Bronchial epithelial cell (primary cell): ENCODE measurements around the gene NEURL3. TPM values are rescaled to one million over a fixed set of nuclear protein-coding genes. Genes with fewer than 3 reads are reported as not detected.

Source experiments
- DNase-seq: peaks from one replicate; pipeline ENCODE4 v3.0.0-alpha.2; 2010; ENCODE audit warnings: low read depth
- FAIRE-seq: peaks from 2 replicates; lab custom pipeline; 2011; peaks lifted over from hg19 to GRCh38; lab: Jason Lieb, UNC
- H3K27me3 ChIP-seq: 2 replicates; pipeline ENCODE4 v1.5.1; 2011; ENCODE audit warnings: low read length; ENCODE audit not compliant: control insufficient read depth, insufficient read depth
- H3K36me3 ChIP-seq: 2 replicates; pipeline ENCODE4 v1.5.1; 2011; ENCODE audit warnings: low read length; ENCODE audit not compliant: control insufficient read depth, insufficient read depth
- H3K4me3 ChIP-seq: 2 replicates; pipeline ENCODE4 v1.5.1; 2011; ENCODE audit warnings: mild to moderate bottlenecking, low read depth, low read length, control low read depth
- total RNA-seq: library from RNA; depleted of rRNA; stranded (reverse); fragments of >200 nt; gene quantifications from 2 replicates; pipeline ENCODE4 v1.2.1, GENCODE V29; 2014
- TF ChIP-seq, protein P1 (sequence below): IDR thresholded peaks from 2 replicates; pipeline ENCODE4 v1.5.1; 2011; ENCODE audit warnings: mild to moderate bottlenecking, moderate library complexity, low read length, control low read depth, inconsistent platforms; ENCODE audit not compliant: insufficient read depth, severe bottlenecking

Gene NEURL3
- total RNA-seq, 1 donor from 2014 or later: not detected

DNA sequence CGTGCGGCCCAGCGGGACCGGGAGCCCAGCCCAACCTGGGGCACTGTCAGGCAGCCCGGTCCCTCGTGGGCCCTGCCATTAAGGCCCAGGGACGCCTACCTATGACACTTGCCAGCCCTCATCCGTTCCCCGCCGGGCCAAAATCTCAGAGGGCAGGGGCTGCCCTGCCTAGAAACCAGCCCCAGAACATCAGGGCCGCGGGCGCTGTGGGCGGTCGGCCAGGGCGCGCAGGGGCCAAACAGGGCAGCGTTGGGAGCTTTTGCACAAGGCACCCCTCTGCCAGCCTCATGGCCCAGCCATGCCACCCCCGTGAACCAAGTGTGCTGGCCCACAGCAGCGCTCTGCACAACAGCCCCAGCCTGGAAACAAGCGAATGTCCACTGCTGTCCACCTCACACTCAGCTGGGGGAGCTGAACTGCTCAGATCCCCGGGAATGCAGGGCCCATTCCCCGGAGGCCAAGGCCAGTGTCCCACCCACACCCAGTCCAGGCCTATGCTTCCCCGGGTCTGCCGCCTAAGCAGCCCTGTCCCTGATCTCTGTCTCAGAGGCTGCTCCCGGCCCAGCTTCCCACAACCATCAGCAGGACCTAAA is 3.5 kb upstream of the NEURL3 start:
- TF ChIP-seq, protein P1, sequence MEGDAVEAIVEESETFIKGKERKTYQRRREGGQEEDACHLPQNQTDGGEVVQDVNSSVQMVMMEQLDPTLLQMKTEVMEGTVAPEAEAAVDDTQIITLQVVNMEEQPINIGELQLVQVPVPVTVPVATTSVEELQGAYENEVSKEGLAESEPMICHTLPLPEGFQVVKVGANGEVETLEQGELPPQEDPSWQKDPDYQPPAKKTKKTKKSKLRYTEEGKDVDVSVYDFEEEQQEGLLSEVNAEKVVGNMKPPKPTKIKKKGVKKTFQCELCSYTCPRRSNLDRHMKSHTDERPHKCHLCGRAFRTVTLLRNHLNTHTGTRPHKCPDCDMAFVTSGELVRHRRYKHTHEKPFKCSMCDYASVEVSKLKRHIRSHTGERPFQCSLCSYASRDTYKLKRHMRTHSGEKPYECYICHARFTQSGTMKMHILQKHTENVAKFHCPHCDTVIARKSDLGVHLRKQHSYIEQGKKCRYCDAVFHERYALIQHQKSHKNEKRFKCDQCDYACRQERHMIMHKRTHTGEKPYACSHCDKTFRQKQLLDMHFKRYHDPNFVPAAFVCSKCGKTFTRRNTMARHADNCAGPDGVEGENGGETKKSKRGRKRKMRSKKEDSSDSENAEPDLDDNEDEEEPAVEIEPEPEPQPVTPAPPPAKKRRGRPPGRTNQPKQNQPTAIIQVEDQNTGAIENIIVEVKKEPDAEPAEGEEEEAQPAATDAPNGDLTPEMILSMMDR: no peak
- no peak for FAIRE-seq
- DNase-seq: no peak
- H3K36me3 ChIP-seq: no peaks in the 10 kb centered on the region
- no peak overlapping the region for H3K4me3 ChIP-seq
- peaks cover 4% of the 10 kb centered on the region for H3K27me3 ChIP-seq

DNA sequence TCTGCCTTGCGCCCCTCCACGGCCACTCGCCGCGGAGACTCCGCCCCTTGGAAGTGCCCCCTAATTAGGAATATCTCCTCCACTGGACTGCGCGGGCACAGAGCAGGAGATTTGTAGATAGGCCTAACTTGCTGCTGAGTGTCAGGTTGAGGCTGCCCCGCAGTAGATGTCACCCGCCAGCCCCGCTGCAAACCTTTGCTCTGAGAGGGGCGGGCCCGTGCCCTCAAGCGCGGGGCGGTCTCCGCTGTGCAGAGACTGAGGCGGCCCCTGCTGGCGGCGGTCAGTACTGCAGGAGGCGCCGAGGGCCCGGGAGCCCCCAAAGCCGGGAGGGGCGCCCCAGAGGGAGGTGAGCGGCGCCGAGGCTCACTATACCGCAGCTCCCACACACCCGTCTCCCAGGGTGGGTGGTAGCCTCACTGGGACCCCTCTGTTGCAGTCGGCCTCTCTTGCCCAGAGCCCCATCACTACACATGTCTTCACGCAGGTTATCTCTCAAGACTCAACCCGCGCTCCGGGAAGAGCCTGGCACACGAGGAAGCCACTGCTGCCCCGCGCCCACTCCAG is 2.9 kb upstream of the NEURL3 start:
- DNase-seq (peak; percentile 17), FAIRE-seq (no peak)
- H3K4me3 ChIP-seq: no peak overlapping the region
- TF ChIP-seq, protein P1: peak; percentile 86
- no peaks in the 10 kb centered on the region for H3K36me3 ChIP-seq
- H3K27me3 ChIP-seq: peaks cover 2% of the 10 kb centered on the region

DNA sequence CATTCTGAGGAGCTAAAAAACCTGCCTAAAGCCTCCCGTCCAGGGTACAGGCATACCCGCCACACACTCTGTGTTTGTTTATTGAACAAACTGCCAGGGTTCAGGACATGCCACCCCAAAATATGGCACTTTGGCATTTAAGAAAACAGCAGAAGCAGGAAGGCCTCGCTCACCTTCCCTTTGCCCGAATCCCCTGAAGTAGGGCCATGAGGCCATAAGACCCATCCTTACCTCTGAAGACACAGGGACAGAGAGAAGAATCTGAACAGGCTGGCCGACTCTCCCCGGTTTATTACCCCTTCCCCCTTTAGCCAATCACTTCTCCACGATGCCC is 1.7 kb upstream of the NEURL3 start:
- Histone ChIP-seq H3K4me3 (no peak overlapping the region), H3K27me3 (peaks cover 3% of the 10 kb centered on the region), H3K36me3 (no peaks in the 10 kb centered on the region)
- FAIRE-seq (no peak), DNase-seq (no peak)
- TF ChIP-seq, protein P1: no peak

DNA sequence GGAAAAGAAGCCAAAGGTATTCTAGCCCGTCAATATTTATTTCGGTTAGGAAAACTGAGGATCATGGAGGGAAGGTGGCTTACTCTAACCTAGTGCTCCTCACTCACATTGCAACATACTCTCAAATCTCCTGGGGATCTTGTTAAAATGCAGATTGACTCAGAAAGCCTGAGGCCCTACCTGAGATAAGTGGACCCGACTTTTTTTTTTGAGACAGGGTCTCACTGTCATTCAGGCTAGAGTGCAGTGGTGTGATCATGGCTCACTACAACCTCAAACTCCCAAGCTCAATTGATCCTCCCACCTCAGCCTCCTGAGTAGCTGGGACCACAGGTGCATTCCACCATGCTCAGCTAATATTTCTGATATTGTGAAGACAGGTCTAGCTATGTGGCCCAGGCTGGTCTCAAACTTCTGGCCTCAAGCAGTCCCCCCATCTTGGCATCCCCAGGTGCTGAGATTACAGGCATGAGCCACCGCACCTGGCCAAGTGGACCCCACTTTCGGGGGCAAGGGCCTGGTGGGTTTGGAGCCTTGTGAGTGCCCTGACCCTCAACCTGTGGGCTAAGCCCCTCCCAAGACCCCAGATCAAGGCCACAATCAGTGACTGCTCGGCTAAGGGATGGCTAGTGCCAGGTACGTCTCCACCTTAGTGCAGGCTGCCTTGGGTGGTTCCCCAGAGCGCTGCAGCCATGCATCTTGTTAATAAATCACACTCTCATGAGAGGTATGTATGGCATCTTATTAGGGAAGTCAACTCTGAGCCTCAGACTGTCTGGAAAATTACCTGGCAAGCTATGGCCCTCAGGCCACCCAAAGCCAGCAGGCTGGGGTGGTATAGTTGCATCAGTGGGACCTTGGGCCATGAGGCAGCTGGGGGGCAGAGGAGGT is 1.1 kb upstream of the NEURL3 start:
- TF ChIP-seq, protein P1: no peak

DNA sequence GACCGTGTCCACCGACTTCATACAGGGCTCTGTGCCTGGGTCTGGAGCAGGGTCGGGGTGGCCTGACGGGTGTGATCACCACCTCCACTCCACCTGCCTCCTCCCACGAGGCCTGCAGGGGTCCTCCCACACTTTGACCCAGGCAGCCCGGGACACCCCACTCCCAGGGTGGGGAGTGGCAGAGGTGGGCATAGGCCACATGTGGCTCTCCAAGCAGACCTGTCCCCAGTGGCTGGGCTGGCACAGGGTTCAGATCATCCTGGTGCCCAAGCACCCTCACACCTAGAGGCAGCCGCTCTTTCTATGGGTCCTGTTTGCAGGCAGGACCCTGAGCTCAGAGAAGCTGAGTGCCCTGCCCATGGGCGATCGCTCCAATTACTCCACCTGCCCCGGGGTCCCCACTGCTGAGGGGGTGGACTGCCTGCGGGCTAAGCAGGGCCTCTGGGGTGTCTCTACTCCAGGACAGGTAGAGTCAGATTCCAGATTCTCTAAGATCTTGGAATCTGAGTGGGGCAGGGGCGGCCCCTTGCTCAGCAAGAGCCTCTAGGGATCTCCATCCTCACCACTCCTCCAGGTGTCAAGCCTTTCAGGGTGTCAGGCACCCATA is 1.4 kb downstream of the NEURL3 start:
- Histone ChIP-seq H3K4me3 (no peak overlapping the region), H3K27me3 (peaks cover 3% of the 10 kb centered on the region), H3K36me3 (no peaks in the 10 kb centered on the region)
- no peak for FAIRE-seq
- no peak for DNase-seq
- TF ChIP-seq, protein P1: no peak

More for the DNA sequence above, 1.1 kb upstream of the NEURL3 start:
- no peak for FAIRE-seq
- H3K36me3 ChIP-seq: no peaks in the 10 kb centered on the region
- H3K27me3 ChIP-seq: peaks cover 4% of the 10 kb centered on the region
- no peak overlapping the region for H3K4me3 ChIP-seq
- no peak for DNase-seq
